ENCODE results near the gene TESK2.
"Not testable (repeated sequence)": the region's sequence is repeated elsewhere in the genome, so short reads cannot be mapped to it uniquely, and the experiment has no call there.

TESK2 gene

DNA sequence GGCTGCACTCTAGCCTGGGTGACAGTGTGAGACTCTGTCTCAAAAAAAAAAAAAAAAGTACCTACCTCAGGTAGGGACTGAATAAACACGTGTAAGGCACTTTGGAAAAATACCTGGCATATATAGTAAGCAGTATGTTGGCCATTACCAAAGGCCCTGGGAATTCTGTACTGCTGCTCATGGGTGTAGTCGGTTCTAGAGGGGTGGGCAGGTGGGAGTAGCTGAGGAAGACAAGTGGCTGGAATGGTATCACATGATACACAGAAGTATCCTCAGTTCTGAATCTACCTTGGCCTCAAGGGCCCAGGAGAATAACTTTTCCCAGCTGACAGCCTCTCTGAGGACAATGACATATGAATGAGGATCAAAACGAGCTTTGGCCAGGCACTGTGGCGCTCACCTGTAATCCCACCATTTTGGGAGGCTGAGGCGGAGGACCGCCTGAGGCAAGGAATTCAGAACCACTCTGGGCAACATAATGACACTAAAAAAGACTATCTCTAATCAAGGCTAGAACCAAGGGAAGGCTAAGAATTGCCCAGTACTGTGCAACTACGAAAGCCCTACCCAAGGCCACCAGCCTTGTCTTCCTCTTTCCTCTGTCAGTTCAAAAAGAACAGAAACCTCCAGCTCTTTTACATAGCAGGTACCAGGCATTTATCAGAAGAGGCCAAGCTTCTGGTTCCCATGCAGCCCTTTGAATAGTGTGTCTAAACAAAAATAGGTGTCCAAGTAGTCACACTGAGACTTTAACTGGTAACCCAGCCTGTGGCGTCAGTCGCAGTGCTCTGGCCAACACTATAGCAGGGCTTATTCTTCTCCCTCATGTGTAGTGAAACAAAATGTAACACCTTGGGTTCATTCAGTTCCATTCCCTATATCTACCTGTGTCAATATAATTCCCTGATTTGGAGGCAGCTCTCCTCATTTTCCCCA is 19.3 kb upstream of the TESK2 start:
- DNase-seq: no peak

DNA sequence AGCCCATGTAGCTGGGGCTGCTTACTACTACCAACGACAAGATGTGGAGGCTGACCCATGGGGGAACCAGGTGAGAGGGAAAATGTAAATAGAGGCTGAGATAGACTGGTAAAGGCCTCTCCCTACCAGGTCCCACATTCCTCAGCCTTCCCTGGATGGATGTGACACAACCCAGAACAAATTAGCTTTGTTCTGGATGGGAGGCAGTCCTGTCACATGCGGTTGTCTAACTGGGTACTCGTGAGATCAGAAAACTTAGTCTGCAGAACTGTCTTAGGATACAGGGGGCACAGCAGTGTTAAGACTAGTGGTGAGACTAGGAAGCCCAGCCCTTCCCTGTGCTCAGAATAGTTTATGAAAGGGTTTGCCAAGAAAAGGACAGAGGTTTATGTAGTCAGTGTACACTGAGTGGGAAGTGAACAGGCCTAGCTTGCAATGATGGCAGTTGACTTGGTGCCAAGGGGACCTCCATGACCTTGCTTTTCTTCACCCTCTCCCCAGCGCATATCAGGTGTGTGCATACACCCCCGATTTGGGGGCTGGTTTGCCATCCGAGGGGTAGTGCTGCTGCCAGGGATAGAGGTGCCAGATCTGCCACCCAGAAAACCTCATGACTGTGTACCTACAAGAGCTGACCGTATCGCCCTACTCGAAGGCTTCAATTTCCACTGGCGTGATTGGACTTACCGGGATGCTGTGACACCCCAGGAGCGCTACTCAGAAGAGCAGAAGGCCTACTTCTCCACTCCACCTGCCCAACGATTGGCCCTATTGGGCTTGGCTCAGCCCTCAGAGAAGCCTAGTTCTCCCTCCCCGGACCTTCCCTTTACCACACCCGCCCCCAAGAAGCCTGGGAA is 17.6 kb upstream of the TESK2 start:
- DNase-seq: no peak

- no peak for DNase-seq
These were observed 16.9 kb upstream of the TESK2 start for GRCh38 chr1:45507893-45508292.

DNA sequence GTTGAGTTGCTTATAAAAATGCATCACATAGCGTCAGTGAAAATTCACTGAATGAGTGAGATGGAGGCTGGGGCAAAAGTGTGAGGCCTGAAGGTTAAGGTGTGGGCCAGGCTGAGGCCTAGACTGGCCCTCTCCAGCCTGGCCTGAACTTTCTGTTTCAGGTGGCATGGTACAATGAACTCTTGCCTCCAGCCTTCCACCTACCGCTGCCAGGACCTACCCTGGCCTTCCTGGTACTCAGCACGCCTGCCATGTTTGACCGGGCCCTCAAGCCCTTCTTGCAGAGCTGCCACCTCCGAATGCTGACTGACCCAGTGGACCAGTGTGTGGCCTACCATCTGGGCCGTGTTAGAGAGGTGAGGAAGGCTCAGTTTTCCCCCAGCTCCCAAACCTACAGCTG is 16.2 kb upstream of the TESK2 start:
- no peak for DNase-seq

DNA sequence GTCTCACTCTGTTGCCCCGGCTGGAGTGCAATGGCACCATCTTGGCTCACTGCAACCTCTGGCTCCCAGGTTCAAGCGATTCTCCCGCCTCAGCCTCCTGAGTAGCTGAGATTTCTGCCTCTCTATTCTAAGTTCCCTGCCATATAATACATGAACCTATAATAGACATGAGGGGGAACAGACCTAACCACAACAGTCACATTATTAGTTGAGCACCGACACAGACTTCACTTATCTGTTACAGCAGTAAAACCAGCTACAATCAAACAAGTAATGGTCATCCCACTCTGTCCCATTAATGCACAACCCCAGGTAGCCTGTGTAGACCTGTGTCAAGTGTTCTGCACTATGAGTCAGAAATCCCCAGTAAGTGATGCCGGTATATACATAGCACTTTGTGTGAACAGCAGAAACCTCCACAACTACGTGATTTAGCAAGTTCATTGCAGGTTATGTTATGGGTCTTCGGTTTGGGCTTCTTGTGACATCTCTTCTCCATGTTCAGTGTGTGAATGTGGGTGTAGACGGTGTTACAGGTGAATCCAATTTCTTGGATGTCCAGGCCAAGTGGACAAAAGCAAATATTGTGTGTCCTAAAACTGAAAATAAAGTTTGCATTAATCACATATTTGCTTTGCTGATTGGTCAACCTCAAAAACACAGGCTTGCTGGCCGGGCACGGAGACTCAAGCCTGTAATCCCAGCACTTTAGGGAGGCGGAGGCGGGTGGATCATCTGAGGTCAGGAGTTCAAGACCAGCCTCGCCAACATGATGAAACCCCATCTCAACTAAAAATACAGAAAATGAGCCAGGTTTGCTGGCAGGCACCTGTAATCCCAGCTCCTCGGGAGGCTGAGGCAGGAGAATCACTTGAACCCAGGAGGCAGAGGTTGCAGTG is 12.7 kb upstream of the TESK2 start:
- DNase-seq: no peak

GRCh38 chr1:45501505-45501859 is 10.5 kb upstream of the TESK2 start:
- DNase-seq: no peak

GRCh38 chr1:45499415-45499769 is 8.4 kb upstream of the TESK2 start:
- DNase-seq: no peak

DNA sequence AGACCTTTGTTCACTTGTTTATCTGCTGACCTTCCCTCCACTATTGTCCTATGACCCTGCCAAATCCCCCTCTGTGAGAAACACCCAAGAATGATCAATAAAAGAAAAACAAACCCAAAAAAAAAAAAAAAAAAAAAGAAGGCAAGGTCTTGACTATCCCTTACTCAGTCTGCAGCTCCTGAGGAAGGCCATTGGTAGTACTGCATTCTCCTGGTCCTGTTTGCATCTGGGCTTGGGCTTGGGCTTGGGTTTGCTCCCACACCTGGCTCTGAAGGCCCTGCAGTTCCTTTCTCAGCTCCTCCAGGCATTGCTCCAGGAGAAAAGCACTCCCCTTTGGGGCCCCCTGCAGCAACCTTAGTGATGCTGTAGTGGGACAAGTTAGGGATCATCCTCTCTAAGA is 7.3 kb upstream of the TESK2 start:
- no peak for DNase-seq

DNA sequence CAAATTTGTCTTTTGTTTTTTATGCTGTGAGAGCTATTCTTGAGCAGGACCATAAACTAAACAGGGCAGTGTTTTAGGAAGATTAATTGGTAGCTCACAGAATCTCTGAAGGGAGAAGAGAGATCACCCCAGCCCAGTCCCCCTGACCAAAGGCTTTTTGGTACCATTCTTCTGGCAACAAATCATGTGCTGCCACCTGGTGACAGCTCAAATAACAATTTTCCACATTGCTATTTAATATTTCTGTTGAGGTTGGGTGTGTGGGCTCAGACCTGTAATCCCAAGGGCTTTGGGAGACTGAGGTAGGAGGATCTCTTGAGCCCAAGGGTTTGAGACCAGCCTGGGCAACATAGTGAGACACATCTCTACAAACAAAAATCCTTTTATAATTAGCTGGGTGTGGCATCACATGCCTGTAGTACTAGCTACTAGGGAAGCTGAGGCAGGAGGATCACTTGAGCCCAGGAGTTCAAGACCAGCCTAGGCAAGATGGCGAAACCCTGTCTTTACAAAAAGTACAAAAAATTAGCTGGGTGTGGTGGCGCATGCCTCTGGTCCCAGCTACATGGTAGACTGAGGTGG is 2.2 kb upstream of the TESK2 start:
- DNase-seq: peak; percentile 26

- DNase-seq: no peak
These were observed 1.7 kb upstream of the TESK2 start for GRCh38 chr1:45492691-45493090.

DNA sequence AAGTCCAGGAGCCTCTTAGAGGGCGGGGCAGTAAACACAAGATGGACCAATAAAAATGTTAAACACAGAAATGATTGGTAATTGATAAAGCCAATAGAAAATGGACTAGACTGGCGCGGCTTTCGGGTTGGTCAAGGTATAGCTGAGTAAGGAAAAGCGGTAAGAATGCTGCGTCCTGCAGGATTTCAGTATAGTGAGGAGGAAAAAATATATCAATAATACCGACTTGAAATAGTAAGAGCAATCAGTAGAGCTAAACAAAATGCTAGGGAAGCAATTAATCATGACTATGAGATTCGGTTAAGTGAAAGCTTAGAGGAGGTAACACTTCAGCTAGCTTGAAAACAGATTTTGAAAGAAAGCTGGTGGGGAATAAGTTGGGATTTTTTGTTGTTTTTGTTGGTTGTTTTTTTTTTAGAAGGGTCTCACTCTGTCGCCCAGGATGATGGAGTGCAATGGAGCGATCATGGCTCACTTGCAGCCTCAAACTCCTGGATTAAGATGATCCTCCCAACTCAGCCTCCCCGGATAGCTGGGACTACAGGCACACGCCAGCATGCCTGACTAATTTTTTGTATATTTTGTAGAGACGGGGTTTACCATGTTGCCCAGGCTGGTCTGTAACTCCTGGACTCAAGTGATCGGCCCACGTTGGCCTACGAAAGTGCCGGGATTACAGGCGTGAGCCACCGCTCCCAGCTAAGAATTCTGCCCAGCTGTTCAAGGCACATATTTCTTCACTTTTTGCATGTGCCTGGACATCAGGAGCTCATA is 711 bp upstream of the TESK2 start:
- no peak for DNase-seq

DNA sequence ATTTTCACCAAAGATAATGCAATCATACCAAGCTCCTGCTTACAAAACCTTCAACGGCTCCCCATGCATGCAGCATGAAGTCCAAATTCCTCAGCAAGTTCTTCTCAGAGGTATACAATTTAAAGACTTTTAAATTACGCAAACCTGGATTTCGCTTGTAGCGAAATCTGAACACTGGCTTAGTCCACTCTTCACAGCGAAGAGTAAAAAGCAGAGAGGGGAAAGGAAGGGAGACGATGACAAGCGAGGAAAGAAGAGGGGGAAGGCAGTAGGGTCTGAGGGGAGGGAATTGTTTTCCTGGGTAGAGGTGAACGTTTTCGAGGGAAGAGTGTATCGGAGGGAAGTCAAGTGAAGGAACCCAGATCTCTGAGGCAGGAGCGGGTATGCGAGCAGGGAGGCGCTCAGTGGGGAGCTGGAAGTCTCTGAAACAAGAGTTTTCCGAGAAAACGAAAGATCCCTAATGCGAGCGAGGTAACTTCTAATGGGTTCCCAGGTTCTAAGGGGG is 790 bp downstream of the TESK2 start:
- DNase-seq: no peak

- DNase-seq: not testable (repeated sequence)
These were observed 1.6 kb downstream of the TESK2 start for GRCh38 chr1:45489379-45489778.

- DNase-seq: no peak
These were observed 2.1 kb downstream of the TESK2 start for GRCh38 chr1:45488666-45489377.

DNA sequence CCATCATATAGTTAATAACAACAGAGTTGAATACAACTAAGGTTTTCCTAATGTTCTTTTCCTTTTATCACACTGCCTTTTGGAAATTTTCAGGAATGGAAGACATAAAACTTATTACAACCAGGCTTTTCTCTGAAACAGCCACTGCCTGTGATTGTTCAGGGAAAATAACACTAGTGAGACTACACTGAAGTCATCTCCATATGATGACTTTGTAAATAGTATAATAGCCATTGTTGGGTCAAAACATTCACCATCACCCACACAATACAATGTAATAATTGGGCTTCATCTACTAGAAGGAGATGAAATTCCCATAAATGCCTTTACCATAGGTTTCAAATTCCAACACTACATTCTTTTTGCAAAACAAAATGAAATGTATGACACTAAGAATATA is 5.0 kb downstream of the TESK2 start:
- DNase-seq: no peak

- DNase-seq: no peak
These were observed 11.8 kb downstream of the TESK2 start for GRCh38 chr1:45479039-45479748.

DNA sequence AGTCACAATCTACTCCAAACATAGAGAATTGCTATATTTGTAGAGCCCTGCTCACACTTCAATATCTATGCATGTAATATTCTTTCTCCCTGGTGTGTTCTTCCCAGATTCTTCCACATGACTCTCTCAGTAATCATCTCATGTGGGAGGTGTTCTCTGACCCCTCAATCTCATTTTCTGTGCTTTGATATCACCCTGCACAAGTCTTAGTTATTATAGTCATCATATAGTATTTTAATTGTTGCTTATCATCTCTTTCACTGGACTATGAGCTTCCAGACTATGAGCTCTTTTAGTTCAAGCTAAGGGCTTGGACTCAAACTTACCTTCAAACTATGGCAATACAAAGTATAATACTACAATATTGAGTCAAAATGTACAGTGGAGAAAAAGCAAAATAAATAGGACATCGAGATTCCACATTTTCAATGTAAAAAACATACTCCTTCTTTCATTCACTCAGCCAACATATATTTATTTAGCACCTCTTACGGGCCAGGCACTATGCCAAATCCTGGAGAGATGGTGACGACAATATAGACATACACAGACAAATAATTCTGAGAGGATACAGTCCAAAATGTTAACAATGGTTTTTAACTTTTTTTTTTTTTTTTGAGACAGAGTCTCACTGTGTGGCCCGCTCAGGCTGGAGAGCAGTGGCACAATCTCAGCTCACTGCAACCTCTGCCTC is 12.7 kb downstream of the TESK2 start:
- DNase-seq: no peak

DNA sequence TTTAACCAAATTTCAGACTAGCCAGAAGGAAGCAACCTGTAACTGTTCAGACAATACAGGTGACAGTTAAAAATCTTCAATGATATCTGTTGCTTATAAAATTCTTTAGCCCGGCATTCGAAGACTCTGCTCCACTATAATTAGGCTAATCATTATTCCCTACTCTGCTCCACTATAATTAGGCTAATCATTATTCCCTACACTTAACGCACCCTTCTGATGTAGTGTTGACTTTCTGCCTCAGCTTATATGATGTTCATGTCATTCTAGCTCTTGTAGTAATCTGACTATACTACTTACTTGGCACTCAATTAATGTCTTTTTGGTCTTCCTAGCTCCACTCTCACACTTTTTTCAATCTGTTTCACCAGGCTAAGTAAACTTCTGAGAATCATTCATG is 13.3 kb downstream of the TESK2 start:
- DNase-seq: no peak

DNA sequence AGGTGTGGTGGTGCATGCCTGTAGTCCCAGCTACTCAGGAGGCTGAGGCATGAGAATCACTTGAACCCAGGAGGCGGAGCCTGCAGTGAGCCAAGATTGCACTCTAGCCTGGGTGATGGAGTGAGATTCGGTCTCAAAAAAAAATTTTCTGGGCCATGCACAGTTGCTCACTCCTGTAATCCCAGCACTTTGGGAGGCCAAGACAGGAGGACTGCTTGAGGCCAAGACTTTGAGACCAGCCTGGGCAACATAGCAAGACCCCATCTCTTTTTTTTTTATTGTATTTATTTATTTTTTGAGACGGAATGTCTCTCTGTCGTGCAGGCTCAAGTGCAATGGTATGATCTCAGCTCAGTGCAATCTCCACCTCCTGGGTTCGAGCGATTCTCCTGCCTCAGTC is 16.8 kb downstream of the TESK2 start:
- DNase-seq: not testable (repeated sequence)

- DNase-seq: no peak
These were observed 17.7 kb downstream of the TESK2 start for GRCh38 chr1:45473302-45473701.
